ENCODE measurements around the gene C1QBP.

GRCh38 chr17:5408186-5408585 lies 30.8 kb downstream of the C1QBP start:
- TF ChIP-seq, protein P1, sequence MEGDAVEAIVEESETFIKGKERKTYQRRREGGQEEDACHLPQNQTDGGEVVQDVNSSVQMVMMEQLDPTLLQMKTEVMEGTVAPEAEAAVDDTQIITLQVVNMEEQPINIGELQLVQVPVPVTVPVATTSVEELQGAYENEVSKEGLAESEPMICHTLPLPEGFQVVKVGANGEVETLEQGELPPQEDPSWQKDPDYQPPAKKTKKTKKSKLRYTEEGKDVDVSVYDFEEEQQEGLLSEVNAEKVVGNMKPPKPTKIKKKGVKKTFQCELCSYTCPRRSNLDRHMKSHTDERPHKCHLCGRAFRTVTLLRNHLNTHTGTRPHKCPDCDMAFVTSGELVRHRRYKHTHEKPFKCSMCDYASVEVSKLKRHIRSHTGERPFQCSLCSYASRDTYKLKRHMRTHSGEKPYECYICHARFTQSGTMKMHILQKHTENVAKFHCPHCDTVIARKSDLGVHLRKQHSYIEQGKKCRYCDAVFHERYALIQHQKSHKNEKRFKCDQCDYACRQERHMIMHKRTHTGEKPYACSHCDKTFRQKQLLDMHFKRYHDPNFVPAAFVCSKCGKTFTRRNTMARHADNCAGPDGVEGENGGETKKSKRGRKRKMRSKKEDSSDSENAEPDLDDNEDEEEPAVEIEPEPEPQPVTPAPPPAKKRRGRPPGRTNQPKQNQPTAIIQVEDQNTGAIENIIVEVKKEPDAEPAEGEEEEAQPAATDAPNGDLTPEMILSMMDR (IDR thresholded peaks at IDR 0.05) = no peak
- TF ChIP-seq POLR2A (IDR thresholded peaks at IDR 0.05) = no peak
- TF ChIP-seq POLR2AphosphoS5 (IDR thresholded peaks at IDR 0.05) = no peak
